Loucy (cell line): ENCODE measurements around the gene AKAP1.

Experiments used
- H2AFZ ChIP-seq: fragments of 200-600 bp; sonication (generic); 2 replicates; pipeline ENCODE4 v1.6.0; 2016; ENCODE audit warnings: antibody characterized with exemption, mild to moderate bottlenecking, low read length, moderate library complexity
- H3F3A ChIP-seq: fragments of 200-600 bp; 2 replicates; pipeline ENCODE4 v1.6.0; 2016; ENCODE audit warnings: antibody characterized with exemption, low read depth, mild to moderate bottlenecking
- H3K27me3 ChIP-seq: fragments of 200-600 bp; sonication (generic); 2 replicates; pipeline ENCODE4 v1.6.1; 2014; ENCODE audit warnings: low read length, mild to moderate bottlenecking; ENCODE audit not compliant: insufficient read depth, poor library complexity, severe bottlenecking
- H3K36me3 ChIP-seq: fragments of 200-600 bp; sonication (generic); 2 replicates; pipeline ENCODE4 v1.6.1; 2016; ENCODE audit warnings: low read length; ENCODE audit not compliant: insufficient read depth
- H3K4me1 ChIP-seq: fragments of 200-600 bp; sonication (generic); 2 replicates; pipeline ENCODE4 v1.5.1; 2014; ENCODE audit warnings: low read length, mild to moderate bottlenecking; ENCODE audit not compliant: insufficient read depth, poor library complexity, severe bottlenecking
- H3K4me2 ChIP-seq: fragments of 200-600 bp; sonication (generic); 2 replicates; pipeline ENCODE4 v1.6.0; 2014; ENCODE audit warnings: antibody characterized with exemption, low read length, low read depth, mild to moderate bottlenecking; ENCODE audit not compliant: poor library complexity, severe bottlenecking
- H3K4me3 ChIP-seq: fragments of 200-600 bp; sonication (generic); 2 replicates; pipeline ENCODE4 v1.5.1; 2014; ENCODE audit warnings: low read length, mild to moderate bottlenecking, mixed read lengths; ENCODE audit not compliant: poor library complexity, severe bottlenecking
- H3K79me2 ChIP-seq: fragments of 200-600 bp; sonication (generic); 2 replicates; pipeline ENCODE4 v1.6.1; 2014; ENCODE audit warnings: low read length; ENCODE audit not compliant: insufficient read depth
- H3K9ac ChIP-seq: fragments of 200-600 bp; sonication (generic); 2 replicates; pipeline ENCODE4 v1.6.0; 2014; ENCODE audit warnings: mild to moderate bottlenecking, low read depth, low read length, moderate library complexity; ENCODE audit not compliant: poor library complexity, severe bottlenecking
- H3K9me2 ChIP-seq: fragments of 200-600 bp; sonication (generic); replicated peaks from 2 replicates; pipeline ENCODE4 v1.6.1; 2016; ENCODE audit warnings: low read depth, low read length, mixed read lengths
- H3K9me3 ChIP-seq: fragments of 200-600 bp; sonication (generic); 2 replicates; pipeline ENCODE4 v1.6.1; 2014; ENCODE audit warnings: mild to moderate bottlenecking, antibody characterized with exemption, low read length, low read depth; ENCODE audit not compliant: insufficient read depth
- H4K20me1 ChIP-seq: fragments of 200-600 bp; sonication (generic); 2 replicates; pipeline ENCODE4 v1.6.0; 2014; ENCODE audit warnings: antibody characterized with exemption, low read length, mild to moderate bottlenecking; ENCODE audit not compliant: insufficient read depth, poor library complexity, severe bottlenecking
- CTCF ChIP-seq: fragments of 200-600 bp; sonication (generic); conservative IDR thresholded peaks from 2 replicates; pipeline ENCODE4 v1.5.1; 2014; ENCODE audit warnings: mild to moderate bottlenecking, antibody characterized with exemption, low read length
- EZH2phosphoT487 ChIP-seq: fragments of 200-600 bp; IDR thresholded peaks from 2 replicates; pipeline ENCODE4 v1.6.1; 2018; ENCODE audit warnings: antibody characterized with exemption, mild to moderate bottlenecking, moderate library complexity, borderline replicate concordance

Gene AKAP1

GRCh38 chr17:57125866-57126265 is 40.8 kb downstream of the AKAP1 start:
- no peak for TF ChIP-seq EZH2phosphoT487
- TF ChIP-seq CTCF: no peak
- H3K36me3 ChIP-seq: peaks cover 33% of the 10 kb centered on the region; the same call in 1 of the 2 replicates
- H2AFZ ChIP-seq: no peak overlapping the region

GRCh38 chr17:57130708-57131461 is 45.8 kb downstream of the AKAP1 start:
- Histone ChIP-seq H4K20me1 (no peaks in the 10 kb centered on the region), H3K4me2 (no peak overlapping the region), H3K36me3 (no peaks in the 10 kb centered on the region; the same call in 1 of the 2 replicates), H3K9ac (no peak overlapping the region), H3K4me1 (no peaks in the 10 kb centered on the region), H3K79me2 (no peaks in the 10 kb centered on the region), H3K4me3 (peak overlapping the region; percentile 52), H2AFZ (0 out of 2 replicates have a peak overlapping the region, but pooled peaks have one; percentile 64), H3K27me3 (no peaks in the 10 kb centered on the region), H3F3A (no peaks in the 10 kb centered on the region; the same call in 1 of the 2 replicates), H3K9me3 (no peaks in the 10 kb centered on the region), H3K9me2 (no peaks in the 10 kb centered on the region)
- TF ChIP-seq CTCF: peak; percentile 70
- no peak for TF ChIP-seq EZH2phosphoT487

More at GRCh38 chr17:57125866-57126265, 40.8 kb downstream of the AKAP1 start:
- H3K4me3 ChIP-seq: no peak overlapping the region
- H3K9ac ChIP-seq: no peak overlapping the region
- H3F3A ChIP-seq: no peaks in the 10 kb centered on the region
- H3K9me2 ChIP-seq: no peaks in the 10 kb centered on the region
- no peaks in the 10 kb centered on the region for H3K27me3 ChIP-seq
- H3K79me2 ChIP-seq: no peaks in the 10 kb centered on the region
- H3K4me1 ChIP-seq: no peaks in the 10 kb centered on the region
- H4K20me1 ChIP-seq: no peaks in the 10 kb centered on the region
- no peaks in the 10 kb centered on the region for H3K9me3 ChIP-seq
- no peak overlapping the region for H3K4me2 ChIP-seq

- Histone ChIP-seq H2AFZ (no peak overlapping the region), H3K9ac (no peak overlapping the region), H3K4me1 (no peaks in the 10 kb centered on the region), H4K20me1 (no peaks in the 10 kb centered on the region), H3K4me3 (no peak overlapping the region), H3K9me3 (no peaks in the 10 kb centered on the region), H3K4me2 (no peak overlapping the region), H3K9me2 (no peaks in the 10 kb centered on the region), H3F3A (no peaks in the 10 kb centered on the region; the same call in 1 of the 2 replicates), H3K36me3 (no peaks in the 10 kb centered on the region), H3K79me2 (no peaks in the 10 kb centered on the region), H3K27me3 (no peaks in the 10 kb centered on the region)
- TF ChIP-seq EZH2phosphoT487 (no peak), CTCF (no peak)
Observed at GRCh38 chr17:57132663-57133062, 47.6 kb downstream of the AKAP1 start.
